Sciatic nerve (tissue), 2 donors: ENCODE data around the gene CCDC136. TPM values are rescaled to one million over a fixed set of nuclear protein-coding genes. Genes with fewer than 3 reads are reported as not detected.

Experiments
- ATAC-seq: fragments of 200-7000 bp; cut with Tn5 transposase; one replicate; pipeline ENCODE4 v1.9.1; 2020; ENCODE audit warnings: mild to moderate bottlenecking, moderate library complexity
- DNase-seq: peaks from one replicate; pipeline ENCODE4 v3.0.0-alpha.2; 2020; ENCODE audit warnings: low spot score
- intact Hi-C: fragments of 100-400 bp; cut with DNase I; formaldehyde crosslinking; loops from one replicate; pipeline ENCODE4 v1.14.2; 2022
- total RNA-seq: library from RNA; stranded (reverse); fragmentation: NEBNext Ultra II Directional; extraction: Animal tissue kit (Norgen Biotek cat#: 25700); gene quantifications from one replicate; pipeline ENCODE4 v1.2.1, GENCODE V29; 2021
- donor health status: DM: no; HTN: no; CAD: no.
- donor health status: DM: no; HTN: no; CAD: no.

CCDC136 gene
- total RNA-seq, 1 donor from 2014 or later: 5.9 TPM

DNA sequence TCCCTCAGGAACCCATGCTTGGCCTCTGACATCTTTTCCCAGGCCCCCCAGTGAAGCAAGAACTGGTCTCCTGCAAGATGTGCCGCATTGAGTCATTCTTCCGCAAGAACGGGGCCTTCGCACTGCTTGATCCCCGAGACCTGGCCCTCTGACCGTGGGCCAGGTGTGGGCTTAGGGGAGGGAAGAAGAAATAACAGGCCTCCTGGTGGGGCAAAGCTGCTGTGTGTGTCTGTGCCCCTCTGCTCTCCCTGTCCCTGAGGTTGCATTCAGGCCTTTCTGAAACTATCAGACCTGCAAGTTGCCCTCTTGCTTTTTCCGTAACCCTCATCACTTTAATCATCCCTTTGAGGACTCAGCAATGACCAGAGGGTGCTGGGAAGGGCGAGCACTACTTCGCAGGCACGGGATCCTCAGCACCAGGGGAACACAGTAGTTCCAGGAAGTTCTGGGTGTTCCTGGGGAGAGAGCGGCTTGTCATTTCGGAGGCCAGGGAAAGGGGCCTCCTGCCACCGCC, 76.9 kb downstream of the CCDC136 start:
- ATAC-seq (no peak), DNase-seq (no peak)
- intact Hi-C loops: loop anchor here (10.0 kb wide), 1 partner anchor 124 kb away; no protein-coding TSS in a partner anchor

DNA sequence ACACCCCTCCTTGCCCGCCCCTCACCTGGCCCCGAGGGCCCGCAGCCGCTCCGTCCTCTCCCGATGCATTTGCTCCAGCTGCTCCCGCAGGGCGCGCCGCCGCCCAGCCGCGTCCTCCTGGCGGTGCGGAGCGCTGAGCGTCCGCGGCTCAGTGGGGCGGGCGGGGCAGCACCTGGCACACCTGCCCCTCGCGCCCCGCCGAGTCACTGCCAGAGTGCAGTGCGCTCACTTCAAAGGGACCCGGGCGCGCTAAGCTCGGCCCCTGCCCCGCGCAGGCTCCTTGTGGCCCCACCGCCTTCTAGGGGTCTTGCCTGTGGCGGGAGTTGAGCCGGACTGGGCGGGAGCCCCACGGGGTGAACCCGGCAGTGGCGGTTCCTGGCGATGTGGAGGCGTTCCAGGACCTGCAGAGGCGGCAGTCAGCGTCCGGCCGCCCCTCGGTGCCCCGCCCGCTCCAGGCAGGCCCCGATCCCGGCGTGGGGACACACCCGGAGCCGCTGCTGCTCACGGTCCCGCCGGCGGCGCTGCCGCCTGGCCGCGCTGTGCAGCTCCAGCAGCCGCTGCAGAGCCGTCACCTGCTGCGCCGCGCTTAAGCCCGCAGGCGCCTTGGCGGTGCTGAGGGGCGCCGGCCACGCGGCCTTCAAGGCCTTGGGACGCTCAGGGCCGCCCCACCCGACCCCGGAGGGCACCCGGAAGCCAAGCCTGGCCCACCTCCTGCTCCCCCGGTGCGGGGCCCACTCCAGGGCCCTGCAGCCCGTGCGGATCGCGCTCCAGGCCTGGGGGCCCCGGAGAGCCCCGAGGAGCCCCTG, 77.6 kb downstream of the CCDC136 start:
- intact Hi-C loops: loop anchor here (10.0 kb wide), 1 partner anchor 125 kb away; no protein-coding TSS in a partner anchor
- ATAC-seq (peak; percentile 72), DNase-seq (no peak)

DNA sequence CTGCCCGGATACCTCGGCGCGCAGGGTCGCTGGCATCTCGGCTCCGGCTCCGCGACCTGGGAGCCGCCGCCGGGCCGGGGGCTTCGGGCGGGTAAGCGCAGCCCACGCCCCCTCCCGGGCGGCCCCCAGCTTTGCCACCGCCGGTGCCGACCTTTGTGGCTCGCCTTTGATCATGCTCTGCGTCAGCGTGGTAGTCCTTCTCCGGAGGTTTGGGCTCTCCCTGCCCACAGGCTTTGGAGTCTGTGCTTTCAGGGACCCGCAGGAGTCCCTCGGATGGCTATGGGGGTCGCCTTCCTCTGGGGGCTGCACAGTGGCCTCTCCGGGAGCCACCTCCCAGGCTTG, 78.1 kb downstream of the CCDC136 start:
- DNase-seq: no peak
- intact Hi-C loops: loop anchor here (10.0 kb wide), 1 partner anchor 125 kb away; no protein-coding TSS in a partner anchor
- no peak for ATAC-seq

DNA sequence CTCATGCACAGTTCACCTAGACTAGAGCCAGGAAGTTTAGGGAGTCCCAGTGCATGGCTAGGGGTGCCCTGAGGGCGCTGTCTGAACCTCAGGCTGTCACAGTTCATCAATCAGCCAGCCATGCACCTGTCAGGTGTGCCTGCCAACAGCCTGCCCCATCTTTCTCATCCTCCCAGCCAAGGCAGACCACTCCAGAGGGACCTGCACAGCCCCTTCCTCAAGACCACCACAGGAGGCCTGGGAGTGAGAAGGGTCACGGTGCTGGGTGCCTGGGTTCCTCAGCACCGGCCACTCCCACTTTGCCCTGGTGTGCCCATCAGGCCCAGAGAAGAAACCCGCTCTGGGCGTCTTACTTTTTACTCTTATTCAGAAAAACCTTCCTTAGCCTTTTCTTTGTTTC, 79.3 kb downstream of the CCDC136 start:
- intact Hi-C loops: no loop called here
- ATAC-seq (no peak), DNase-seq (no peak)

Other genes with a start within 250 kb of the CCDC136 start
- 8.8 TPM for gene GARIN1A, start 119.7 kb upstream of the CCDC136 start, total RNA-seq
- 96.0 TPM for gene CALU, start 52.6 kb upstream of the CCDC136 start, total RNA-seq
- gene OPN1SW, start 16.2 kb upstream of the CCDC136 start, total RNA-seq: not detected
- 11.7 TPM for gene FLNC, start 38.4 kb downstream of the CCDC136 start, total RNA-seq
- gene ATP6V1F, start 70.9 kb downstream of the CCDC136 start, total RNA-seq: 89.6 TPM
- gene KCP, start 118.7 kb downstream of the CCDC136 start, total RNA-seq: 1.8 TPM
- gene IRF5, start 146.0 kb downstream of the CCDC136 start, total RNA-seq: 8.7 TPM